Sigmoid colon (tissue), 4 donors: ENCODE measurements around the gene MOSPD3.

Experiments used
- CTCF ChIP-seq, 4 experiments: fragments of 450-650 bp in 3 of 4; fragments of 200-600 bp in 1 of 4; IDR thresholded peaks; one replicate each; pipeline ENCODE4 v1.5.1; 2016 to 2019; ENCODE audit warnings: antibody characterized with exemption in 4 of 4, mild to moderate bottlenecking in 3 of 4, moderate library complexity in 2 of 4
- EP300 ChIP-seq, 4 donors: sonication (generic); formaldehyde crosslinking; IDR thresholded peaks; one replicate each; pipeline ENCODE4 v1.6.1; 2017; ENCODE audit warnings: antibody characterized with exemption in 4 of 4
- POLR2A ChIP-seq, 2 donors: fragments of 450-650 bp; IDR thresholded peaks; one replicate each; pipeline ENCODE4 v1.6.1; 2016; ENCODE audit warnings: antibody characterized with exemption in 2 of 2, mild to moderate bottlenecking in 2 of 2, moderate library complexity in 2 of 2
- POLR2AphosphoS5 ChIP-seq, 4 donors: sonication (generic); formaldehyde crosslinking; IDR thresholded peaks; one replicate each; pipeline ENCODE4 v1.6.1; 2017; ENCODE audit warnings: antibody characterized with exemption in 4 of 4

DNA sequence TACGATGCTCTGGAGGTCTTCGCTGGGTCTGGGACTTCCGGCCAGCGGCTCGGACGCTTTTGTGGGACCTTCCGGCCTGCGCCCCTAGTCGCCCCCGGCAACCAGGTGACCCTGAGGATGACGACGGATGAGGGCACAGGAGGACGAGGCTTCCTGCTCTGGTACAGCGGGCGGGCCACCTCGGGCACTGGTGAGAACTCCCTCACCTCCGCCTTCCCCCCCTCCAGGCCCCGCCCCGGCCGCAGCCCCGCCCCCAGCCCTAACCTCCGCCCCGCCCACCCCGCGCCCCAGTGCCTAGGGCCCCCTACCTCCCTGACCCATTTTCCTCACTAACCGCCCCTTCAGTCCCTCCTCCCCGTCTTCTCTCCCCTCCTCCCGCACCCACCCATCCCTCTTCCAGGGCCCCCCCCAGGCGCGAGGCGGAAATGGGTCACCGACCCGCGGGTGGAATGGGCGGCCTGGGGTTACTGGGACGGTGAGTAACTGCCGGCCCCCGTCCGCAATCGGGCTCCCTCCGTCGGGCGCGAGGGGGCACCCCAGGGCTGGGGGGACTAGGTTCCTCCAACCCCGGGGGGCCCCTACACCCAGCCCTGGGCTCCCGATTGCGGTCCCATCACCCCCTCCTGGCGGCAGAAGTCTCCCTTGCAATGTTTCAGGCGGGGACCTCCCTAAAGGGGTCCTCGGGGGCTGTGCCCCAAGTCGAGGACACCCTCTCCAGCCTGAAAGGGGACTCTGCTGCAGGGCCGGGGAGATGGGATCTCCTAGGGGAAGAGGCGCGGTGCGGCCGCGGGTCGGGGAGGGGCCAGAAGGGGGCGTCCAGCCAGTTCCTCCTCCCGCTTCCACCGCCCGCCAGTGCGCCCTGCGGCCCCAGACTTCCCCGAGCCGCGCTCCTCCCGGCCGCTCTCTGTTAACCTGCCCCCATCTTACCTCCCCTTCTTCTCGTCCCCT, 8.0 kb upstream of the MOSPD3 start:
- TF ChIP-seq CTCF (IDR thresholded peaks at IDR 0.05) (peak in 3 of 4 experiments; percentile 24 to 45 (median 43)), EP300 (IDR thresholded peaks at IDR 0.05) (no peak), POLR2A (IDR thresholded peaks at IDR 0.05) (peak in 1 of 2 donors; percentile 26), POLR2AphosphoS5 (IDR thresholded peaks at IDR 0.05) (peak; percentile 73 to 85 (median 82))
